ENCODE data around the gene MYL6.
A peak's percentile ranks its signal among the peaks of the same experiment; 100 is the strongest.

MYL6 gene

DNA sequence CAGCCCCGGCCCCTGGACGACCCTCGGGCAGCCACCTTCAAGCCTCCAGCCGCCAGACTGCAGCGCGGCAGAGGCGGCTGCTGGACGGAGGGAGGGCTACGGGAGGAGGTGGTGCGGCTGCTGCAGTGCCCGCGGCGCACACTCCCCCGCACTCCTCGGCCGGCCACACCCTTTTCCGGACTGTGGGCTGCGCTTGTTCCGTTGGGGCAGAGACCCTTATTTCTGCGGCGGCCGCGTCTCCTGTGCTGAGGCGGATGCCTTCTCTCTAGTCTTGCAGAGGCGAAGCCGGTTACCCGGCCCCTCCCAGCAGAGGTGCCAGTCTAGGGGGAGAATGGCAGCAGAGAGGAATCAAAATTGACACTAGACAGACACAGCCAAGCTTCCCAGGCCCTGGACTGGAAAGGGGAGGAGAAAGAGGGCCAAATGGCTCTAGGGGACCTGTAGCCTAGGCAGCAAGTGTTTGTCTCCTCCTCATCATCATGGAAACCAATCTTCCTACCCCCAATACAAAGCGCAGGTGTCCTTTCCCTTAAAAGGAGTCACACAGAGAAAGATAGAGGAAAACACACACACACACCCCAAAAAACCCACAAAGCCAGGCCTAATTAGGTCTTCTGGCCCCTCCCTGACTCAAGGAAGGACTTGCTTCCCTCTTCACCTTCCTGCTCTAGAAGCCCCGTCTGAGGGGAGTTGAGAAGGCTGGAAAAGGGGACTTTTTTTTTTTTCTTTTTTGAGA lies 28.8 kb upstream of the MYL6 start:
- DNase-seq (ENCODE audit: low spot score), result peak; percentile 83

- DNase-seq (ENCODE audit: low spot score), result no peak
Measured at GRCh38 chr12:56129942-56130495, 28.1 kb upstream of the MYL6 start.

DNA sequence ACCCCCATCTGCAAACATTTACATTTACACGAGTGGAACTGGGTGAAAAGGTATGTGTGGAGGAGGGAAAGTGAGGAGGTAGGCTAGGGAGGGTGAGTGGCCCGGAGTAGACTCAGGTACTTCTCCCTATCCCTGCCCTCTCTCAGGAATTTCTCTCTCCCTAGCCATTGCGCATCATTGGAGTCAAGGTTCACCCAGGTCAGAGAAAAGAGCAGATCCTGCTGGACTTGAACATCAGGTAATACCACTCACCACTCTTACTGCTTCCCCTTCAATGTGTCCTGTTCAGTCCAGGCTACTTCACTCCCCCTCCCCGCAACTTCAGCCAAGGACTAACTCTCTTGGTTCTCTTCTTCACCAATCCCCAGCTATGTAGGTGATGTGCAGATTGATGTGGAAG lies 27.3 kb upstream of the MYL6 start:
- DNase-seq (ENCODE audit: low spot score), result no peak

GRCh38 chr12:56134897-56135296 lies 23.3 kb upstream of the MYL6 start:
- DNase-seq (ENCODE audit: low spot score), result no peak

DNA sequence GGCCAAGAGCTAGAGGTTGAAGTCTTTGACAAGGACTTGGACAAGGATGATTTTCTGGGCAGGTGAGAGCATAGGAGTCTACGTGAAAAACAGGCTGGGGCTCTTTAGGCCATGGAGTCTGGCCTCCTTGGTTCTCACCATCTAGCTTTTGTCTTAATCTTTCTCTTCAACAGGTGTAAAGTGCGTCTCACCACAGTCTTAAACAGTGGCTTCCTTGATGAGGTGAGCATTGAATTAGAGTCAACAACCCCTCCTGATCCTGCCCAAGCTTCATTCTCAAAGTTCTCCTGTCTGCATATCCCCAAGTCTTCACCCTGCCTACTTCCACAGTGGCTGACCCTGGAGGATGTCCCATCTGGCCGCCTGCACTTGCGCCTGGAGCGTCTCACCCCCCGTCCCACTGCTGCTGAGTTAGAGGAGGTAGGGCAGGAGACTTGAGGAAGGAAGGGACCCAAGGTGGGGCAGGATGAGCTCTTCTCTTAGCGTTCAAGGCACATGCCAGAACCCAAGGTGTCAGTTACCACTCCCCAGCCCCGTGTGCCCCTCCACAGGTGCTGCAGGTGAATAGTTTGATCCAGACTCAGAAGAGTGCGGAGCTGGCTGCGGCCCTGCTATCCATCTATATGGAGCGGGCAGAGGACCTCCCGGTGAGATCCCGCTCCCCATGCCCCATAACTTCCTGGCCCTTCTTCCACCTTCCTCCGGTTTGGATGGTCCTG lies 20.1 kb upstream of the MYL6 start:
- DNase-seq (ENCODE audit: low spot score), result no peak

DNA sequence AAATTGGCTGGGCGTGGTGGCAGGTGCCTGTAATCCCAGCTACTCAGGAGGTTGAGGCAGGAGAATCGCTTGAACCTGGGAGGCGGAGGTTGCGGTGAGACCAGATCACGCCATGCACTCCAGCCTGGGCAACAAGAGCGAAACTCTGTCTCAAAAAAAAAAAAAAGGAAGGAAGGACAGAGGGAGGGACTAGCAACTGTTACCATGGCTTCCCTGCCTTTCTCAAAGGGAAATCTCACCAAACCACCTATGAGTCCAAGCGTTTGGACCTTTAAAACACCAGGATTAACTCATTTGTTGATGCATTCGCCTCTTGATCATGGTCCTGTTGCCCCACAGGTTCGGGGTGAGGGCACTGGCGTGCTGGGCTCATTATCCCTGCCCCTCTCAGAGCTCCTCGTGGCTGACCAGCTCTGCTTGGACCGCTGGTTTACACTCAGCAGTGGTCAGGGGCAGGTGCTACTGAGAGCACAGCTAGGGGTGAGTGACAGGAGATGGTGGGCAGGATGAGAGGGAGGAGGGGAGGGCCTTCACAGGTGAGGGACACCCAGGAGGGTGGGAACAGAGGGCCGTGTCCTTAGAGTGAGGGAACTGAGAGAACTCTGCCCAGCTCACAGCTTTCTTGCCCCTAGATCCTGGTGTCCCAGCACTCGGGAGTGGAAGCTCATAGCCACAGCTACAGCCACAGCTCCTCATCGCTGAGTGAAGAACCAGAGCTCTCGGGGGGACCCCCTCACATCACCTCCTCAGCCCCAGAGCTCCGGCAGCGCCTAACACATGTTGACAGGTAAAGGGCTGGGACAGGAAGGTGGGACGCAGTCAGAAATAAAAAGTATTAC lies 16.0 kb upstream of the MYL6 start:
- DNase-seq (ENCODE audit: low spot score), result no peak

GRCh38 chr12:56143217-56143616 lies 14.9 kb upstream of the MYL6 start:
- peak; percentile 45 for DNase-seq (ENCODE audit: low spot score)

DNA sequence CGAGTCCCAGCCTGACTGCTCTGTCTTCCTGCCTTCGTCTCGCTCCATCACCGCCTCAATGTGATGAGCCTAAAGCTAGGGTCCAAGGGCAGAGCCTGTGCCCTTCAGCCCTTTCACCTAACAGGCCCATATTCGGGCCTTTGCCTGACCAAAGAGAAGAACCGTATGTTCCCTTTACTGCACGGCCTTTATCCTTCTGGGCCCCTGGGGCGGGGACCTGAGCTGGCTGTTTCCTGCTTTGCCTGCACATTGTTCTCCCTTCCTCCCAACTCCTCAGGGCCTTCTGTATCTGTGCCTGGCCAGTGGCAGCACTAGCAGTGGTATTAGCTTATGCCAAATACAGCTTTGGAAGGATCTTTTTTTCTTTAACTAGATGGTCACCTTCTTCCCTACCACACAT lies 14.3 kb upstream of the MYL6 start:
- DNase-seq (ENCODE audit: low spot score), result no peak

DNA sequence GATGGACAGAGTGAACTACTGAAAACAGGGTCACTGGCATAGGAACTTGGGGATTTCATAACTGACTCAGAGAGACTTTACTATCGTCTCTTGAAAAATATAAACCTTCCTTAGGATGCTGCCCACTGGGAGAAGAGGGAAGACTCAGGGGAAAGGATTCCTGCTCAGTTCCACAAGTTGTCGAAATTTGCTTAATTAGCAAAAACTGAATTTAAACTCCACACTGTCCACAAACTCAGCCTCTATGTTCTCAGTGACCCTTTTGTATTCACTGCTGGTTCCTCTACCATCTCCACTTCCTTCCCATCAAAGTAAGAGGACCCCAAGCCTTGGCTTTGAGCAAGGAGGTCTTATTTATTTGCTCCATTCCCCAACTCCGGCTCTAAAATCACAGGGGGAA lies 12.9 kb upstream of the MYL6 start:
- no peak for DNase-seq (ENCODE audit: low spot score)

DNA sequence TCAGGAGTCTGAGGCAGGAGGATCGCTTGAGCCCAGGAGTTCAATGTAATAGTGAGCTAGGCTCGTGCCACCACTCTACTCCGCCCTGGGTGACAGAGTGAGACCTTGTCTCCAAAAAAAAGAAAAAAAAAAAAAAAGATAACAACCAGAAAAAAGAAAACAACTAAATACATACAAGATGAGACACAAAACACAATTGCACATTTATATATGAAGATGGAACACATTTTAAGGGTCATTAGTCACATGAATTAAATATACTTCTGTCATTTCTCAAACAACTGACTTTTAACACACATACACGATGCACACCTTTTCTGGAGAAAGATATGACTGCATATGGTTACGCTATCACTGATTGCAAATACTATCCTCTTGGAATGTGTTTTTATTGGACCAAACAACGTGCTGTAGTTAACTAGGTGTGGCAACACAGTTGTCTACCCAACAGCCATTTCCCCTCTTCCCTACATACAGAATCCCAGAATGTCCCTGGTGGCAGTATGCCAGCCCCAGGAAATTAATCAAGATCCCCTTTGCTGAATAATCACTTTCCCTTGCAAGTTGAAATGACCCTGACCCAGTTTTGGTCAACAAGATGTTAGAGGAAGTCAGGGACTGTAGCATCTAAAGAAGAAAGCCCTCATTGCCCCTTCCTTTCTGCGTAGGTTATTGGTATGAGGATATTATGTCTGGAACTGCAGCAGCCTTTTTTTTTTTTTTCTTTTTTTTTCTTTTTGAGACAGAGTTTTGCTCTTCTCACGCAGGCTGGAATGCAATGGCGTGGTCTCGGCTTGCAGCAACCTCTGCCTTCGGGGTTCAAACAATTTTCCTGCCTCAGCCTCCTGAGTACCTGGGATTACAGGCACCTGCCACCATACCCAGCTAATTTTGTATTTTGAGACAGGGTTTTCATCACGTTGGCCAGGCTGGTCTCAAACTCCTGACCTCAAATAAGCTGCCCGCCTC lies 11.4 kb upstream of the MYL6 start:
- DNase-seq (ENCODE audit: low spot score), result no peak

GRCh38 chr12:56150563-56150962 lies 7.6 kb upstream of the MYL6 start:
- no peak for DNase-seq (ENCODE audit: low spot score)

DNA sequence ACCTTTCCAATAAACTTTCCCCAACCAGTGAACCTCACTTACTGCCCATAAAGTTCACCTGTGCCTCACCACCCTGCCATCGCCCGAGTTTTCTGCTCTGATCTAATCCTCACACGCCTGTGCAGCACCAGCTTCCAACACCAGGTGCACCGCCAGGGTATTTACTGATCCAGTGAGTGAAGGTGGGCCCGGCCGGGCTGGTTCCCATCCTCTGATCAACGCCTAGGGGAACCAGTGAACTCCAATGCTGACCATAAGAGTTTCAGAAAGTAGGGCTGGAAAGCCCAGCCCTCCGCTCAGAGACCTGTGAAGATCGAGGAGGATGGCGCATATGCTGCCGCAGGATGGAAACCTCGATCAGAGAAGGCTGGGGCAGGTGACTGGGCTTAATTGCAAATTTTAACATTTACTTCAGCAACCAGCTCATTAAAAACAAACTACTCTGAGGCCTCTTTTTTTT lies 6.5 kb upstream of the MYL6 start:
- DNase-seq (ENCODE audit: low spot score), result peak; percentile 70

- peak; percentile 93 for DNase-seq (ENCODE audit: low spot score)
Measured at GRCh38 chr12:56152132-56152755, 5.9 kb upstream of the MYL6 start, which contains the start of gene MYL6B. Gene MYL6B (plus strand): TSS chr12:56152587. CDS start chr12:56153919, 1,332 bp downstream.

DNA sequence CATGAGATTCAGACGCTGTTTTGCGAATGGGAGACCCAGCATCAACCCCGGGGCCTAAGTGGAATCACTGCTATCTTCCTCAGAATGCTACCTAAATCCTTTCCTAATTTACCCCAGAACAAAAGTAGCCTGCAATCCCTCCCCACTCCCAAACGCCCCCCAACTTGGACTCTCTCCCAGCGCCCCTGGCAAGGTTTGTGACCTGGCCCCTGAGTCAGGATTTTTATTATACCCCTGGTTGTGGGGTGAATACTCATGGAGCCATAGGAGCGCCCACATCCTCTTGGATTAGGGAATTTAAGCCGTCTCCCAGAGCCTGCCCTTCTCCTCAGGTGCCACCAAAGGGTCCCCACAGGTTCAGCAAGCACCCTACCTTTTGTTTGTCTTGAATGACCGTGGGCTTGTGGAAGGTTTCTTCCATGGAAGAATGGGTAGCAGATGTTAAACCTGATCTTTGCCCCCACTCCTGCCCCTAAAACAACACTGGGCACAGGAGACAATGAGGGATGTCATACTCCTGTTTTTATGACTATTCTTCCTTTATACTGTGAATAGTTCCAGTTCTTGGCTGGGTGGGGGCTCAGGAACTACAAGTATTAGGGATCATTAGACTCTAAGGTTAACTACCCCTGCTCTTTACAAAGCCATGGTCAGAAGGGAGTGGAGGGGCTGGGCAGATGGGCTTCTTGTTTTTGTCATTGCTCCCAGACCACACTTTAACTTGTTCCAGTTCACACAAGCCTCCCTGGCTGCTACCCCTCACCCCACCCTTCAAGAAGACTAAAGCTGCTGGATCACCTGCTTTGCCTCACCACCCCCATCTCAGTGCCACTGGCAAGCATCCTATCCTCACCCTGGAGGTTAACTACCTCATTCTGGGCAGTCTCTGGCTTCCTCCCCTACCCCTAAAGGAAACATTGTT lies 5.1 kb upstream of the MYL6 start:
- no peak for DNase-seq (ENCODE audit: low spot score)

- DNase-seq (ENCODE audit: low spot score), result no peak
Measured at GRCh38 chr12:56153678-56154065, 4.5 kb upstream of the MYL6 start.

DNA sequence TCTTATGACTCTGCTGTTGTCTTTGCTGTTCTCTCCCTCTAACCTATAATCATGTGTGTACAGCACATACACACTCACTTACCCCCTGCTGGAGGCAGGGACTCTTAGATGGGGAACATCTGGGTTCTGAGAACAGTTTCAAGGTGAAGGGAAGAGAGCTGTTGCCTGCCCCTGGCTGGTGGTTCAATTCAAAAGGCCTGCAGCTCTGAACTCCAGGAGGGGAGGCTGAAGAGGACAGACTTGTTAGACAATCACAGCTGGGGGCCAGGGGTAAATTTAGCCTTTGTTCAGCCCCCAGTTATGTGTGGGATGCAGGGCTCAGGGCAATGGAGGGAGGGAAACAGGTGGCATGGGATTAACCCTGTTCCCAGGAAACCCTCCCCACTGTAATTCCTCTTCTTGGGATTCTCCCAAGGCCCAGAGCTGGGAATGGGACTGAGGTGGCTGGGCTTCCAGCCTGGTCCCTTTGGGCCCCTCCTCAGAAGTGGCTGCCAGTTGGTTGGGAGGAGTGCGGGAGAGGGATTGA lies 3.9 kb upstream of the MYL6 start:
- no peak for DNase-seq (ENCODE audit: low spot score)

DNA sequence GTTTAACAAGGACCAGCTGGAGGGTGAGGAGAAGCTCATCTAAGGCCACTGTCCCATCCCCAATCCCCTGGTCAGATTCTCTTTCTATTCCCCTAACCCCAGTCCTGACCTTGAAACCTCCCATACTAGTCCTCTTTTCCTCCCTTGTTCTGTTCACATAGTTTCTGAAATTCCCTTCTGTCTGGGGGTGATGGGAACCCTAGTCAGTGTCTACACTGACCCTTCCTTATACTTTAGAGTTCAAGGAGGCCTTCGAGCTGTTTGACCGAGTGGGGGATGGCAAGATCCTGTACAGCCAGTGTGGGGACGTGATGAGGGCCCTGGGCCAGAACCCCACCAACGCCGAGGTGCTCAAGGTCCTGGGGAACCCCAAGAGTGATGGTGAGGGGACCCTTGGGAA lies 3.3 kb upstream of the MYL6 start:
- DNase-seq (ENCODE audit: low spot score), result no peak

- no peak for DNase-seq (ENCODE audit: low spot score)
Measured at GRCh38 chr12:56155256-56155845, 2.8 kb upstream of the MYL6 start.
